Activated CD4-positive, CD25-positive, alpha-beta regulatory T cell treated with anti-CD3 and anti-CD28 coated beads, Interleukin-2, amount 50 U/mL, for 72 hours (primary cell): ENCODE results near the gene OGDH.
A peak's percentile ranks its signal among the peaks of the same experiment; 100 is the strongest.

ENCODE experiments used
- DNase-seq: peaks from one replicate; pipeline ENCODE4 v3.0.0; 2021

The OGDH gene

DNA sequence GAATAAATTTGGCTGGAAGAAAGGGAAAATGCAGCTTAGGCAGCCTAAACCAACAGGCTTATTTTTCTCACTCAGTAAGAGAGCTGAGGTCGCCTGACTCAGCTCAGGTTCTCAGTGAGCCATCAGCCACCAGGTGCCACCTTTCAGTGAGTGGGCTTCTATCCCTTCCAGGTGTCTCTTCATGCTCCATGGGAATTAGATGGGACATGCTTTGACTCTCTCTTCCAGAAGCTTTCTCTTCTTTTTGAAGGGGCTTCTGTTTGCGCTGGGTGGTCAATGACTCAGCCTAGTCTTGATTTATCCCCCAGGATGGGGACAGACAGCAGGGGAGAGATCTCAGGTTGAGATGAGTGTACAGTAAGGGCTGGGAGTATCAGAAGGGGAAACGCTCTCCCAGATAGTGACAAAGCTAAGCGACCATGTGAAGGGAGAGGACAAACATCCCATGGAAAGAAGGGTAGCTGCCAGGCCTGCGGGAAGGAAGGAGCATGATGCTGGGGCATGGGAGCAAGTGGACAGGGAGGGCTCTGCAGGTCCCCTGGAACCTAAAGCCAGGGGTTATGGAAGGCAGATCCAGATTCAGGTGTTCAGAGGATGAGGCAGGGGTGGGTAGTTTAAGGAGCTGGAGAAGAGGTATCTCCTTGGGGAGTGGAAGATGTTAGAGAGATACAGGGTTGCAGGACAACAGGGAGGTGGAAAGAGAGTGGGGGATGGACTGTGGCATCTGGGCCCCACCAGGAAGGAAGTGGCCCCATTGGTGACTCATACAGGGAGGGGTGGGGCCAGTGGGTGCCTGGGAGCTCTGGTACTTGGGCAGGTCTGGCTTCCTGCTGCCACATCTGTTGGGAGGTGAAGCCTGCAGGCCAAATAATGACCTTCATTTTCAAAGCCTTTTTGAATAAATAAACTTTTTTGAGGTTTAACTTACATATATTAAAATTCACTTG, 32.5 kb downstream of the OGDH start:
- peak; percentile 81 for DNase-seq

DNA sequence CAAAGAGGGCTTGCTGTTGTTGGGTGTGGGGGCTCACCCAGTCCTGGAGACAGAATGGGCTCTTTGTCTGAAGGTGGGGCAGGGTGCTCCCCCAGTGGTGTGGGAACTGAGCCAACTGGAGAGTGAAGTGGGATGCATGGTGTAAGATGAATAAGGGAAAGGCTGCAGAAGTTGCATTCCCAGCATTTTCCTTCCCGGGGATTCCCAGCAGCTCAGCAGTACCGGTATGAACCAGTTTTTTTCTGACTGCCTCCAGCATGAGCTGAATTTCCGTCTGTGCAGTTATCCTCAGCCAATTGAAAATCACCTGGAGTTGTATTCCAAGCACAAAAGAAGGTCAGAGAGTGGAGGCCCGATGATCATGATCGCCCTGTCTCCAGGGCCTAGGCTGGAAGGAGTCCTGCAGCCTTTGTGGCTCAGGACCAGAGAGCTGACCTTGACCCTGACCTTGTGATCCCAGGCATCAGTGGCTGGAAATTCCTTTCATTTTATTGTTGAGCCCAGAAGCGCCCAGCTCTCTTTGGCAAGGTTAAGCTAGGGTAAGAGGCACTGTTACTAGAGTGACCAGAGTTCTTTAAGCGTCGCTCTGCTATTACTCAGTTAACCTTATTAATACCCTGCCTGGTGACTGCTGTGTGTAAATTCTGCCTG, 33.4 kb downstream of the OGDH start:
- no peak for DNase-seq

DNA sequence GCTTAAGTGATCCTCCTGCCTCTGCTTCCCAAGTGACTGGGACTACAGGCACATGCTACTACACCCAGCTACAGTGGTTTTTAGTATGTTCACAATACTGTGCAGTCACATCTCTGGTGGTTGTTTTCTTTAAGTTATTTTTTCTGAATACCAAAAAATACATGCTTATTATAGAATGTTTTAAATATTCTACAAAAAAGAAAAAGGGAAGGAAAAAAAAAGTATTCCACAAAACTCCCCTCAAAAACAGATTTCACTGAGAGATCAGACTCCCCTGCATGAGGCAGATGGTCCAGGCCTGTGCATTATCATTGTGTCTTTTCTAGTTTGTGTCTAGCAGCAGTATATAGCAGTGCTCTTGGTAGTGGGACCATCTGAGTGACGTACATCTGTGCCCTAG, 36.8 kb downstream of the OGDH start:
- no peak for DNase-seq

DNA sequence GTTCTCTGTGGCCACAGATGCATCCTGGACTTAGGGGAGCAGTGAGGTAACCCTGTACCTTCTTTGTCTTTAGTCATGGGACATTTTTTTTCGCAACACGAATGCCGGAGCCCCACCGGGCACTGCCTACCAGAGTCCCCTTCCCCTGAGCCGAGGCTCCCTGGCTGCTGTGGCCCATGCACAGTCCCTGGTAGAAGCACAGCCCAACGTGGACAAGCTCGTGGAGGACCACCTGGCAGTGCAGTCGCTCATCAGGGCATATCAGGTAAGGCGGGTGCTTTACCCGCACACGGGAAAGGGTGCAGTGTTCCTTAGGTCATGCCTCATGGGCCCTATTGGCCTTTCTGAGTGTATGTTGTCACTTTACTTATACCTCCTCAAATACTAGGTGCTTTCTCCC, 38.8 kb downstream of the OGDH start:
- no peak for DNase-seq

DNA sequence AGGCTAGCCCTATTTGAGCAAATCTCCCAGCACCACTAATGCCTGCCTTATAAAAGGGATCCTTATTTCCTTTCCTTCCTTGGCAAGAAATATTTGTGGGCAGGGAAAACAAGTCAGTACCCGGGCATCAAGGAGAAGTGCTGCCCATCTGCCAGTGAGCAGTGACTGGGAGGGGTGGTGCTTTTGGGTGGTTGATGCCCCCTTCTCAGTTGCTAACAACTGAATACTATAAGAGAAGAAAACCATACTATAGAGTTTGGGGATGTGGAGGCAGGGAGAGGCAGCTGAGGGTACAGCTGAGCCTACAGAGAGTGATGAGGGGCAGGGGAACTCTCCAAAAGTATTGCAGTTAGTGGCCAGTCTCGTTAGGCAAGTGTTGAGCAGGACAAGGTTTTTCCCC, 39.3 kb downstream of the OGDH start:
- no peak for DNase-seq

DNA sequence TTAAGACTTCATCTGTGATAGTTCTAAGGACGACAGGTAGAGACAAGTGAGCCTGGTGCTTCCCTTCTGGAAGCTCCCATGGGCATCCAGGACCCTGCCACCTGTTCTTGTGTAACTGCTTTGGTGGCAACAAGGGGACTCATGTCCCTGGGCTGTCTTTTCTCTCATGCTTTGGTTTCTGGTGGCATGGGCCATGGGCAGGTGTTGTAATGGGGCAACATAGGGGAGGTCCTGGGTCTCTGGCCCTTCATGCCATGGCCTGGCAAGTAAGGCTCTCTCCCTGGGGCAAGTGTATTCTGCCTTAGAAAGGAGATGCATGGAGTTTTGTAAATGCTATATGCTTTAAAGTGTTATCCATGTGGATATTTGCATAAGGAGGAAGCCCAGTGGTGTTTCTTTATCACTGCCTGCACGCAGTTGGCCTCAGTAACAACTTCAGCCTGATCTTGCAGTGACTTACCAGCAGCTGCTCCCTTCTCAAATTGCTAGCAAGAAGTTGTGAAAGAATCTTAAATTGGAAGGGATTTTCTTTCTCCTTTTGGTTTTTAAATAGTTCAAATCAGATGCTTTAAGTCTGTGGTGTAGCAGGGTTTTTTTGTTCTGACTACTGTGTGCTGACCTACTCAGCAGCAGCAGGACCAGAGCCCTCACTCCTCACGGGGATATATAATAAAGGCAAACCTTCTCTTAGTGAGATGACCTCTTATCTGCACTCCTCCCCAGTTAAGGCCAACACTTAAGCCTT, 39.9 kb downstream of the OGDH start:
- no peak for DNase-seq

DNA sequence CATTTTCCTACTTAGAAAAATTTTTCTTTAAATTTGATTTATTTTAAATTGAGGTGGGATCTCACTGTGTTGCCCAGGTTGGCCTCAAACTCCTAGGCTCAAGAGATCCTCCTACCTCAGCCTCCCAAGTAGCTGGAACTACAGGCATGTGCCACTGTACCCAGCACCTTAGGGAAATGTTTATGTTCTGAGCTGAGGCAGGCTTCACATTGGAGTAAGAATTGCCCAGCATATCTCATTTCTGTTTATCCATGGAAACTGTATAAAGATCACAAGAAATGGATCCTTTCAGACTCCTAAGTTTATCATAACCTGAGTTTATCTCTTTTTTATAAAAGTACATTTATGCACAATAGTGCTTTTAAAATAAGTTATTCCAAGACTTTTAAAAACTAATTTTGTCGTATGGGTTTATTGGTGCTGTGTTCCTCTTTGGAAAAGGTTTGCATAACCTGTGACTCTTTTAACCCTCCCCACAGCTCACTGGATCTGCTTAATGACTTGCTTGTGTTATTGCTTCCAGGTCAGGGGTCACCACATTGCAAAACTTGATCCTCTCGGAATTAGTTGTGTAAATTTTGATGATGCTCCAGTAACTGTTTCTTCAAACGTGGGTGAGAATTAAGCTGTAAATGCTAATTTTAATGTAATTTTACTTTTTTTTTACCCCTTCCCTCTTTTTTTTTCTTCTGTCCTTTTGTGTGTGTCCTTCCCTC, 40.7 kb downstream of the OGDH start:
- no peak for DNase-seq

DNA sequence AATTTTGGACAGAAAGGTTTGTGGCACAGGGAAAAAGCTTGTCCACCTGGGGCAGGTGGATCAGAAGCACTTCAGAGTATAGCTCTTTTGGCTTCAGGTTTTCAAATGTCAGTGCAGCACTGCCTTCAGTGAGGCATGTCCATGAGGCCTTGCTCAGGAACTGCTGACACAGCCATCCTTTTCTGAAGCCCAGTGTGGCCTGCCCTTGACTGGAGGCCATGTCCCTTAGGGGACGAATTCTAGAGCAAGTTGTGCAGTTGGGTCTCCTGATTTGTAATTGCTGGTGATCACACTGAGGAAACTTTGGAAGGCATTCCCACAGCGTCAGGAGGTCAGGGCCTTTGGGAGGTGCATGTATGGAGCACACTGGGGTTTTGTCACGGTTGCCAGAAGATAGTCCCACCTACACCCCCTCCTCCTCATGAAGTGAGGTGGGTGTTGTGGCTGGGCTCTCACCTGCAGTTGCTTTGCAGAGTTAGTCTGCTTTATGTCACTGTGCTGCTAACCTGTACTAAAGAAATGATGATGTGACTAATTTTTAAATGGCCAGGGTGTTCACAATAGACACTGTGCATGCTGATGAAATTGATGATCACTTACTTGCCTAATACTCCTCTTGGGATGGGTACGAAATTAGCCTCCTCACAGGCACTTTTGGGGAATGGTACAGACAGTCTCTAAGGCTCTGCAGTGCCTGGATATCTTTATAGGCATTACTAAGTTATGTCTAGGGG, 41.7 kb downstream of the OGDH start:
- DNase-seq, result no peak

DNA sequence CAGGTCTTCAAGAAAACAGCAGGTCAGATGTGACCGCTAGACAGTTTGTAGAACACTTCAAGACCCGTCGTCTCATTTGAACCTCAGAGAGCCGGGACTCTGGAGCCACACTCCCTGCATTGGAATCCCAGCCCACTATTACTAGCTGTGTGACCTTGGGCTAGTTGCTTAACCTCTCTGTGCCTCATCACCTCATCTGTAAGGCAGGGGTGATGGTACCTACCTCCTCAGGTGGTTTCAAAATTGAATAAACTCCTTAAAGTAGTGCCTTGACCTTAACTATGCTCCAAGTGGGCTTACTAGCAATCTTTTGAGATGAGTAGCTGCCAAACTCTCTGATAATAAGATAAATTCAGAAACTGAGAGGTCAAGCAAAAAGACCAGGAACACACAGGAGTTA, 43.8 kb downstream of the OGDH start:
- DNase-seq, result no peak

DNA sequence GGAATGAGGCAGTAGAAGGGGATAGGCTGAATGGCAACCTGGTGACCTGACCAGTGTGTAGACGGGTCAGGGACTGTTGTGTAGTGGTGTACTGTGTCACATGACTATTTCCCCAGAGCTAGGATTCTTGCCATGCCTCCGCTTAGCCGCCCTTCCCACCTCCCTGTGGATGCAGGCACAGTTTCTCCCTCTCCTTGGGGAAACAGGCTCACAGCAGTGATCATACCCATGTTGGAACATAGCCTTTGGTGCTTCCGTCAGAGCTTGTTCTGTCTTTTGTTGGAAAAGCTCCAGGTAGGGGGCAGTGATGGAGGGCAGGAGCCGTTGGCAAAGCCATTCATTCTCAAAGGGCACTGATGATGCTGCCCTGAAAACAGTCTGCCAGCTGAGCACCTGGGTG, 44.3 kb downstream of the OGDH start:
- no peak for DNase-seq

DNA sequence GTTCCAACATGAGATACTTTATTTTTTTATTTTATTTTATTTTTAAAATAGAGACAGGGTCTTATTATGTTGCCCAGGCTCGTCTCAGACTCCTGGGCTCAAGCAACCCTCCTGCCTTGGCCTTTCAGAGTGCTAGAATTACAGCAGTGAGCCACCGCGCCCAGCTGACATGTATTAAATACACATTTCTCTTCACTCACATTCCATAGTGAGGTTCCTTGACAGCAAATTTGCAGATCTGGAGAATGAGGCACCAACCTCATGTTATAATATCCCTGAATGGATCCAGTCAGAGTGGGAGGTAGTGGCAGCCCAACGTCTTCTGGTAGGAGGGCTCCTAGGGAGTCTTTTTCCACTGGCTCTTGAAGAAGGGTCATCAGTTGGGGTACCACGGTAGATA, 46.1 kb downstream of the OGDH start:
- no peak for DNase-seq

DNA sequence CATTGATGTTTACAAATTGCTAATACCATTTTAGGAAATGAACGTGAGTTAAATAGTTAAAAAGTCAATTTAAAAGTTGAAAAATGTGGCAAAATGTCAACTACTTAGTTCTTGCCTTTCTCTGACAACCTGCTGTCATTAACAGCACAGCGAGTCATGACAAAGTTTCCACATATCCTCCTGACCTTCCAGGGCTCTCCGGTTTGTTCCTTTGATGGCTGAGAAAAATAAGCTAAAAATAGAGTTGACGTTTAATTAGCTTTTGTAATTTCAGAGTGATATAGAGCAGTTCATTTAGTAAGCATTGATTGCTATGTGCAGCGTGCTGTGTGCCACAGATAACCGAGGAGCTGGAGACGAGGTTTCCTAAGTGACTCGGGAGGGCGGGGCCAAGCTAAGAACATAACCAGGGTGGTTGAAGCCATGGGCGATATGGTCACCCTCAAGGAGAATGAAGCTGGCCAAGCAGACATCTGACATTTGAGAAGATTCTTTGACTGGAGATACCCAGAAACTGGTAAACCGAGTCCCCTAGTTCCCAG, 47.9 kb downstream of the OGDH start:
- no peak for DNase-seq

DNA sequence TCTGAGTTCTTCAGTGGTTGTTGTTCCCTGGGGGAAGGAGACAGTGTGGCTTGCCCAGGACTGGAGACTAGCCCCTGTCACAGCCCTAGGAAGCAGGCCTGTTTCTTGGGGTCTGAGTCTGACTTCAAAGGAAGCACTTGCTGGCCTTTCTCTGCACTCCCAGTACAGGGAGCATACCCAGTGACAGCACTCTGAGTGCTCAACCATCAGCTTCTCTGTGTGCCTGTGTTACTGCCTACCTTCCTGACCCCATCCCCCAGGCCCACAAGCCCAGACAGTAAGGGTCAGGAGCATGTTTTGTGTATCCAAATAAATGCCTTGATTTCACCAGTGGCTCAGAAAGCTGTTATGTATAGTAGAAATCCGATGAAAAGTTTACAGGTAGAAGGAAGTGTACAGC, 48.9 kb downstream of the OGDH start:
- no peak for DNase-seq

DNA sequence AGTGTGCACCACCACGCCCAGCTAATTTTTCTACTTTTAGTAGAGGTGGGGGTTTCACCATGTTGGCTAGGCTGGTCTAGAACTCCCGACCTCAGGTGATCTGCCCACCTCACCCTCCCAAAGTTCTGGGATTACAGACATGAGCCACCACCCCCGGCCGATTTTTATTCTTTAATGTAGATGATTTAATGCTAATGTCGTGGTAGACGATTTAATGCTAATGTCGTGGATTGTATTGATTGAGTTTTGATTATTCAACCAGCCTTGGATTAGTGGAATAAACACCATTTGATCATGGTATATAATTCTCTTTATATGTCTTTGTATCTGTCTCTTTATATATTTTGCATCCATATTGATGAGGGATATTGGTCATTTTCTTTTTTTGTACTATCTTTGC, 52.6 kb downstream of the OGDH start:
- no peak for DNase-seq

DNA sequence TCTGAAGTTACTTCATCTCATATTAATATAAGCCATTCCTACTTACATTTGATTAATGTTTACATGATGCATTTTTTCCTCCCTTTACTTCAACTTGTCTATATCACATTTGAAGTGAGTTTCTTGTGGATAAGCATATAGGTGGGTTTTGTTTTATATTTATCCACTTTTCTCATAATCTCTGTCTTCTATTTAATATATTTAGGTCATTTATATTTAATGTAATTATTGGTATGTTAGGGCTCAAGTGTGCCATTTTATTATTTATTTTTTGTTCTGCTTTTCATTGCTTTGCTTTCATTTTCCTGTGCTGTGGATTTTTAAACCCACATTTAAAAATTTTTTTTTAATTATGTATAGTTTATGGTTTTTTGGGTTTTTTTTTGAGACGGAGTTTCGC, 54.8 kb downstream of the OGDH start:
- no peak for DNase-seq

DNA sequence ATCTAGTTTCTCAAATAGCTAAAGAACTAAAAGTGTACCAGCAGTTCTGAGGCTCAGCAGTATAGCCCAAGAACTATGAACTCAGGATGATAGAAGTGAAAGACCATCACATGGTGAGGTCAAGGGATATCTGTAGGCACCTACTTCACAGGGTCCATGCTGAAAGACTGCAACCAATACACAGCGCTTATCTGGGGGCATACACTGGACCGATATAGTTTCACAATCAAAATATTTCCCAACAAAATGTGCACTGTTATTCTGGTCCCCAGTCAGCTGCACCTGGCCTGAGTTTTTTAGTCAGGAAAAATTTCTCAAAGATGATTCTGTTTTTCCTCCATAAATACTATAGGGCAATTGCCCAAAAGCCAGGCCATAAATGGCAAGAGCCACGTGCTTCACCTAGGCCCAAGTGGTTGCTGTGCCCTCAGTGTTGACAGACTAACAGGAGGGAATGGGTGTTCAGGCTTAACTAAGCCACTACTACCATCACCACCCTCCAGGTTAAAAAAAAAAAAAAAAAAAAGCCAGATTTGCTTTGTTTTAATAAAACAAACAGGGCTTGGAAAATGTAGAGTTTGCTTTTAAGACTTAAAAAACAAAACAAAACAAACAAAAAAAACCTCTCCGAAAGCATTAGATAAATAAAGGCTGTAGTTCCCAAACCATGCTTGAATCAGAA, 58.5 kb downstream of the OGDH start:
- no peak for DNase-seq

DNA sequence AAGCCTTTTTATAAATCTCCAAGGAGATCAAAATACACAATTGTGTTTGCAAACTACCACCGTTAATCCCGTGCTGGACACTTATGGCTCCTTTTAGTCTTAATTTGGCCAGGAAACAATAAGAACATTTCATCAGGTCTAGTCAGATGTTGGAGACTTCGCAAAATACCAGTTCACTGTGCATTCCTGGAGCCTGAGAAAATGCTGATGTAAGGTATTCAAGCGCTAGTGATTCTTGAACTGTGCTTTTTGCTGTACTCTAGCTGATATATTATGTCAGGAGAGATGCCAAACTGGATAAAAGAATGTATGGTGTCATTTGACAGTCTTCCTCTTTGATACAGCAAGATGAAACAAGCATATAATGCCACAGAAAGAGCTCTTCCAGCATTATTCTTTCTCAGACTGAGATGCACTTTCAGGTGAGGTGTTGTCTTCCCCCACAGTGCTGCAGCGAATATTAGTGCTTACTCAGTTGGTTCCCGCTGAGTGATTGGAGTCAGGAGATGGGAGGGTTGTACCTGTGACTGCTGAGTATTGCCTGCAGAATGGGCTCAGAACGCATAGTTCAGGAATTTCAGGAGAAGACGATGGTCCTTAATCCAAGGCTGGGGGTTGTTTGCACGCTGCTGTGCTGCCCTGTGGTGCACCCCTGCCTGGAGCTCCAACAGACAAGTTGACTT, 59.2 kb downstream of the OGDH start:
- DNase-seq, result no peak

DNA sequence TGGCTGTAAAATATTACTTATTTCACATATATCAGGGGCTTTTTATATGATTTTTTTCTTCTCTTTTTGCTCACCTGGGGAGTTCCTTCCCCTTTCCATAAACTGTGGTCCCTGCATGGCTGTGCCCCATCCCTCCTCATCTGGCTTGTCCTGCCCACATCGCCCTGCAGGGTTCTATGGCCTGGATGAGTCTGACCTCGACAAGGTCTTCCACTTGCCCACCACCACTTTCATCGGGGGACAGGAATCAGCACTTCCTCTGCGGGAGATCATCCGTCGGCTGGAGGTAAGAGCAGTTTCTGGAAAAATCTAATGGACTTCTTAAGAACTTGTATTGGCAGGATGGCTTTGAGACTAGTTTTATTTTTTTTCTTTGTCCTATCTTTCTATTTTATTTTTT, 60.1 kb downstream of the OGDH start:
- no peak for DNase-seq

DNA sequence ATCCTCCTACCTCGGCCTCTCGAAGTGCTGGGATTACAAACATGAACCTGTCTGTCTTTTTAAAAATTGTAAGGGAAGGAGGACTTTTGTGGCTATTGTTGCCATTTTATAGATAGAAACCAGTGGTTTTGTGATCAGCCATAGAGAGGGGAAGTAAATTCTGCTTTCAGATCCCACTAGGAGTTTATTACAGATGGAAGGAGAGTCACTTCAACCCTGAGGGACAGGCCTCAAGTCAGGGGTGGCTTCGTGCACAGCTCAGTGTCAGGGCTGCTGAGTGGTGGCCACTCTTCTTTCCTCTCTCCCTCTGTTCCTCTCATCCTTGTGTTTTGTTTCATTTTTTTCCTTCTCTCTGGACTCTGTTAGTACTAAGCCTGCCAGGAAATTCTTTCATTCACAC, 60.8 kb downstream of the OGDH start:
- DNase-seq, result no peak

DNA sequence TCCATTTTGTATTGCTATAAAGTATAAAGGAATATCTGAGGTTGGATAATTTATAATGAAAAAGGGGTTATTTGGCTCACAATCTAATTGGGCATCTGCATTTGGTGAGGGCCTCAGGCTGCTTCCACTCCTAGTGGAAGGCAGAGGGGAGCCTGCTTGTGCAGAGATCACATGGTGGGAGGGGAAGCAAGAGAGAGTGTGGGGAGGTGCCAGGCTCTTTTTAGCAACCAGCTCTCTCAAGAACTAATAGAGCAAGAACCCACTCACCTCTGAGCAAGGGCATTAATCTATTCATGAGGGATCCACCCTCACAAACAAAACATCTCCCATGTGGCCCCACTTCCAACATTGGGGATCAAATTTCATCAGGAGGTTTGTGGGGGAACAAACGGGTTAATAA, 64.6 kb downstream of the OGDH start:
- no peak for DNase-seq

DNA sequence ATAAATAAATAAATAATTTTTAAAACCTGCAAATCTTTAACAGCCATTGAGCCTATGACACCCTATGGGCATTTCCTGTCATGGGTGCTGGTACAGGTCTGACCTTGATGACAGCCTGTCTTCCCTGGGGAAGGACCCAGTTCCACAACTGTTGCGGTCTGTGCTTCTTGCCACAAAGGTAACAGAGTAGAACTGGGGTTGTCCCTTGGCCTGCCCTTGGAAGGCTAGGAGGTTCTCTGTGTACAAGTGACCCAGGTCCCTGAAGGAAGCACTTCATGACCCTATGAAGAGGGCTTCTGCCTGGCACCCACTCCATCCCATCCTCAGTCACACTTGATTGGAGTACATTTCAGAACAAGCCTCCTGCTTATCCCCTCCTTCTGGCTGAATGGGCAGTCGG, 66.9 kb downstream of the OGDH start:
- DNase-seq, result no peak
